ENCODE measurements around the gene SRCAP. TPM values are rescaled to one million over a fixed set of nuclear protein-coding genes. Genes with fewer than 3 reads are reported as not detected.

The SRCAP gene
- total and polyA plus RNA-seq, 7 donors: 2.4 to 39.1 (median 14.3) TPM

DNA sequence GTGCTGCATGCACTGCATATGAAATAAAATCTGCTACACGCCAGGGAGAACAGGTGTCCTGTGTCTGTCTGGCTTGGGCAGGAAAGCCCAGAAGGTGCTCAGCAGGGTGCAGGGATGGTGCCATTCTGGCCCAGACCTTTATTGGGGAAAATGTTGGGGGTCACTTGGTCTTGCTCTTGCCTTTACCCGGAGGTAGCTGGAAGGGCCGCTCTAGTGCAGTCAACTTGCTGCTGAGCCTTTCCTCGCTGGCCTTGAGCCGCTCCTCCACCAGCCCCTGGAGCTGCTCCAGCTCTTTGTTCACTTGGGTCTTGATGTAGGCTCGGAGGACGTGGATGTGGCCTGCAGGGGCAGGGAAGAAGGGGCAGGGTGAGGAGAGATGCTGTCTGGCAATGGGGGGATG lies 58.3 kb downstream of the SRCAP start:
- 92 to 95% methylated on average over 7 of the region's 7 CpGs for WGBS, 2 donors
- H3K9me3 ChIP-seq: no peaks in the 10 kb centered on the region
- peaks cover 0 to 48% (median 16%) of the 10 kb centered on the region in 4 donors for H3K36me3 ChIP-seq
- no peaks in the 10 kb centered on the region for H3K27me3 ChIP-seq
- TF ChIP-seq POLR2A (IDR thresholded peaks at IDR 0.05): no peak
- no peak for TF ChIP-seq POLR2AphosphoS5 (IDR thresholded peaks at IDR 0.05)
- TF ChIP-seq EP300 (IDR thresholded peaks at IDR 0.05): no peak
- TF ChIP-seq, protein P1, sequence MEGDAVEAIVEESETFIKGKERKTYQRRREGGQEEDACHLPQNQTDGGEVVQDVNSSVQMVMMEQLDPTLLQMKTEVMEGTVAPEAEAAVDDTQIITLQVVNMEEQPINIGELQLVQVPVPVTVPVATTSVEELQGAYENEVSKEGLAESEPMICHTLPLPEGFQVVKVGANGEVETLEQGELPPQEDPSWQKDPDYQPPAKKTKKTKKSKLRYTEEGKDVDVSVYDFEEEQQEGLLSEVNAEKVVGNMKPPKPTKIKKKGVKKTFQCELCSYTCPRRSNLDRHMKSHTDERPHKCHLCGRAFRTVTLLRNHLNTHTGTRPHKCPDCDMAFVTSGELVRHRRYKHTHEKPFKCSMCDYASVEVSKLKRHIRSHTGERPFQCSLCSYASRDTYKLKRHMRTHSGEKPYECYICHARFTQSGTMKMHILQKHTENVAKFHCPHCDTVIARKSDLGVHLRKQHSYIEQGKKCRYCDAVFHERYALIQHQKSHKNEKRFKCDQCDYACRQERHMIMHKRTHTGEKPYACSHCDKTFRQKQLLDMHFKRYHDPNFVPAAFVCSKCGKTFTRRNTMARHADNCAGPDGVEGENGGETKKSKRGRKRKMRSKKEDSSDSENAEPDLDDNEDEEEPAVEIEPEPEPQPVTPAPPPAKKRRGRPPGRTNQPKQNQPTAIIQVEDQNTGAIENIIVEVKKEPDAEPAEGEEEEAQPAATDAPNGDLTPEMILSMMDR (IDR thresholded peaks at IDR 0.05): no peak
- H3K4me1 ChIP-seq: peaks cover 0 to 16% (median 11%) of the 10 kb centered on the region in 4 donors
- intact Hi-C loops (cut with DNase I): no loop called here
- peak; percentile 56 for DNase-seq
- H3K27ac ChIP-seq: no peak overlapping the region
- H3K4me3 ChIP-seq: no peak overlapping the region

DNA sequence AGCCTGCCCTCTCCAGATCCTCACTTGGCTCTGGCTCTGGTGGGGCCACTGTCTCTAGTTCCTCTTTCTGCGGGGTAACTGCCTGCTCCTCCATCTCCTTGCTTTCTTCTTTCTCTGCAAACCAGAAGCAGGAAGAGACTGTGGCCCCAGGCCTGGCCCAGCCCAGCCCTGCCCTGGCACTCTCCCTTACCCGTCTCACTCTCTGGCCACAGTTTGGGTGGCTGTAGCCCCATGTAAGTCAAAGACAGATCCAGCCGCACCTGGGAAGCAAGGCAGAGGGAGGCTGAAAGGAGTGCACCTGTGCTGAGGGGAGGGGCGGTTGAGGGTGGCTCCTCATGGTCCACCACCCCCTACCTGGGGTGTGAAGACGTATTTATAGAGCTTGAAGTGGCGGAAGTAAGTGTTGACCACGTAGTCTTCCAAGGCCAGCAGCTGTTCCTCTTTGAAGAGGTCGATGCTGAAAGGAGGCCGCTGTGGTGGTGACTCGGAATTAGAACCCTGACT lies 60.1 kb downstream of the SRCAP start:
- intact Hi-C loops (cut with DNase I): no loop called here
- H3K27me3 ChIP-seq: no peaks in the 10 kb centered on the region
- peak overlapping the region in 1 of 4 donors; percentile 41 for H3K27ac ChIP-seq
- H3K9me3 ChIP-seq: no peaks in the 10 kb centered on the region
- peak; percentile 66 for DNase-seq
- WGBS, 2 donors: 69 to 85% methylated on average over 10 of the region's 10 CpGs
- no peak overlapping the region for H3K4me3 ChIP-seq
- peaks cover 4 to 40% (median 15%) of the 10 kb centered on the region in 4 donors for H3K36me3 ChIP-seq
- H3K4me1 ChIP-seq: peaks cover 0 to 32% (median 27%) of the 10 kb centered on the region in 4 donors
- TF ChIP-seq, protein P1 (IDR thresholded peaks at IDR 0.05): no peak
- no peak for TF ChIP-seq POLR2AphosphoS5 (IDR thresholded peaks at IDR 0.05)
- TF ChIP-seq POLR2A (IDR thresholded peaks at IDR 0.05): no peak
- TF ChIP-seq EP300 (IDR thresholded peaks at IDR 0.05): no peak

DNA sequence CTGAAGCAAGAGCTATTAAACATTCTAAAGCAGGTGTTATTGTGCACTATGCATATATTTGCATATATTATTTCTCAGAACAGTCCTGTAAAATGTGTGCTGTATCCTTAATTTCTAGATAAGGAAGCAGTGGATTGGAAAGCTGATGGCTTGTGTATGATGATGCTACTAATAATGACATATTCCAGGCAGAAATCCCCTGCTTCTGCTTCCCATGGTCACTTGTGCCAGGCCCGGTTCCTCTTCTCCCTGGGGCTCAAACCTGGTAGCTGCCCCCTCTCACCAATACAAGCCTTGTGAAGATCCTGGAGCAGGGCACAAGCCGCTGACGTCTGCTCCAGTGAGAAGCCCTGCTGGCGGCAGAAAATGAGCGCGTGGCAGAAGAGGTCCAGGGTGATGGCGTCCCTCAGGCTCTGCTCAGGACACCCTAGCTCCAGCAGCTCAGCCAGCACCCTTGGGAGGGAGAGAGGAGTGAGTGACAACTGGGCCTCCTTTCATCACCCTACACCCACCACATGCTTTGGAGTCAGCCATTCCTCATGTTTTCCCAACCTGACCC lies 61.1 kb downstream of the SRCAP start:
- intact Hi-C loops (cut with DNase I): loop anchor here (5.0 kb wide), 1 partner anchor 132 kb away; the partner anchor contains the start of gene BCL7C
- H3K27me3 ChIP-seq: no peaks in the 10 kb centered on the region
- peaks cover 11 to 41% (median 20%) of the 10 kb centered on the region in 4 donors for H3K36me3 ChIP-seq
- TF ChIP-seq EP300 (IDR thresholded peaks at IDR 0.05) (no peak), POLR2A (IDR thresholded peaks at IDR 0.05) (no peak), POLR2AphosphoS5 (IDR thresholded peaks at IDR 0.05) (no peak)
- TF ChIP-seq, protein P1 (IDR thresholded peaks at IDR 0.05): no peak
- no peak overlapping the region for H3K4me3 ChIP-seq
- peaks cover 0 to 33% (median 31%) of the 10 kb centered on the region in 4 donors for H3K4me1 ChIP-seq
- H3K9me3 ChIP-seq: no peaks in the 10 kb centered on the region
- 94 to 95% methylated on average over 7 of the region's 7 CpGs for WGBS, 2 donors
- peak; percentile 61 for DNase-seq
- no peak overlapping the region for H3K27ac ChIP-seq

DNA sequence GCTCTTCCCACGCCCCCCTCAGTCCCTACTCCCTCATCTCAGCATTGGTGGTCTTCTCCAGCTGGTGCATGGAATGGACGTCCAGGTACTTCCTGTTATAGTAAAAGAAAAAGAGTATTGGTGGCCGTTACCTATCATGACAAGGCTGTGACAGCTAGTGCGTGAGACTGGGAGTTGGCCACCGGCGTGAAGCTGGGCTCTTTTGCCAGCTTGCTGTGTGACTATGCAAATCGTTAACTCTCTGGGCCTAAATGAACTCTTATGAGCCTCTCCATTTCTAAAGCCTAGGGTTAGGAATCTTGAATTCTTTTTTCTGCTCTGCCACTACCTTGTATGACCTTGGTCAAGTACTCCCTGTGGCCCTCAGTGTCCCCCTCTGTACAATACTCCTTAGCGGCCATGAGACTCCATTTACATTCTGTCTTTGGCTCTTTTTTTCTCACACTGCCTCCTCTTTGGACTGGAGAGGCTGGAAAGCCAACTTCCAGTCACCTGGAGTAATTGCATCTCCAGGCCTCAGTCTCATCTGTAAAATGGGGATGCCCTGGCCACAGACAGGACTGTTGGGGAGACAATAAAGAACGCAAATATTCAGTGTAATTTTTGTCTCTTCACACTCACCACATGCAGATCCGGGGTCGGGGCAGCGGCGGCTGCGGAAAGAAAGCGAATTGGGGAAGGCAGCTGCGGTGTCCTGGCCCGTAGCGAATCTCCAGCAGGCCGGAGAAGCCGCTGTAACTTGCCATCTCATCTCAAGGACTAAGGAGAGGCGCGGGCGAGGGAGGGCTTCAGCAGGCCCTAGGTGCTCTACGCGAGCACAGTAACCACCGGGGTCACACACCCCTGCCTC lies 61.8 kb downstream of the SRCAP start:
- TF ChIP-seq, protein P1 (IDR thresholded peaks at IDR 0.05): no peak
- TF ChIP-seq POLR2AphosphoS5 (IDR thresholded peaks at IDR 0.05) (no peak), EP300 (IDR thresholded peaks at IDR 0.05) (no peak), POLR2A (IDR thresholded peaks at IDR 0.05) (no peak)
- 27 to 30% methylated on average over 26 of the region's 26 CpGs for WGBS, 2 donors
- no peaks in the 10 kb centered on the region for H3K27me3 ChIP-seq
- peaks cover 18 to 42% (median 27%) of the 10 kb centered on the region in 4 donors for H3K36me3 ChIP-seq
- intact Hi-C loops (cut with DNase I): loop anchor here (5.0 kb wide), 1 partner anchor 131 kb away; the partner anchor contains the start of gene BCL7C
- H3K4me3 ChIP-seq: peak overlapping the region; percentile 75 to 95 (median 84)
- no peak for DNase-seq
- peak overlapping the region; percentile 89 to 96 (median 92) for H3K27ac ChIP-seq
- H3K9me3 ChIP-seq: no peaks in the 10 kb centered on the region
- peaks cover 0 to 33% (median 31%) of the 10 kb centered on the region in 4 donors for H3K4me1 ChIP-seq

Data from sigmoid colon (tissue), 7 donors.